ENCODE results near the gene TMEM88.
"Not testable (repeated sequence)": the region's sequence is repeated elsewhere in the genome, so short reads cannot be mapped to it uniquely, and the experiment has no call there.

Gene TMEM88

GRCh38 chr17:7857713-7858521 is 3.1 kb downstream of the TMEM88 start, which contains the start of gene CYB5D1:
CYB5D1 (plus strand) TSS chr17:7858003; CDS start chr17:7858135, 132 bp downstream.
- peak; percentile 97 for DNase-seq

GRCh38 chr17:7858522-7858810 is 3.6 kb downstream of the TMEM88 start:
- no peak for DNase-seq

GRCh38 chr17:7859028-7859427 is 4.2 kb downstream of the TMEM88 start:
- no peak for DNase-seq

GRCh38 chr17:7862692-7863437 is 8.0 kb downstream of the TMEM88 start:
- peak; percentile 56 for DNase-seq

- not testable (repeated sequence) for DNase-seq
Measured at GRCh38 chr17:7864384-7864783, 9.5 kb downstream of the TMEM88 start.

- no peak for DNase-seq
Measured at GRCh38 chr17:7864995-7865650, 10.3 kb downstream of the TMEM88 start.

- no peak for DNase-seq
Measured at GRCh38 chr17:7867881-7868329, 13.0 kb downstream of the TMEM88 start.

- DNase-seq: no peak
Measured at GRCh38 chr17:7873051-7873450, 18.2 kb downstream of the TMEM88 start.

GRCh38 chr17:7875804-7876370 is 21.0 kb downstream of the TMEM88 start:
- no peak for DNase-seq

- no peak for DNase-seq
Measured at GRCh38 chr17:7878234-7878633, 23.4 kb downstream of the TMEM88 start.

- no peak for DNase-seq
Measured at GRCh38 chr17:7880076-7880868, 25.4 kb downstream of the TMEM88 start.

- DNase-seq: no peak
Measured at GRCh38 chr17:7881276-7882054, 26.6 kb downstream of the TMEM88 start.

GRCh38 chr17:7882068-7882467 is 27.2 kb downstream of the TMEM88 start:
- DNase-seq: no peak

- DNase-seq: no peak
Measured at GRCh38 chr17:7882629-7883028, 27.8 kb downstream of the TMEM88 start.

- DNase-seq: no peak
Measured at GRCh38 chr17:7883781-7884386, 29.0 kb downstream of the TMEM88 start.

GRCh38 chr17:7884581-7885366 is 29.9 kb downstream of the TMEM88 start:
- no peak for DNase-seq

GRCh38 chr17:7885367-7886226 is 30.7 kb downstream of the TMEM88 start:
- no peak for DNase-seq

- DNase-seq: no peak
Measured at GRCh38 chr17:7886227-7887037, 31.6 kb downstream of the TMEM88 start.

Measured in midbrain (tissue), 1 donor.